Cardiac muscle cell (in vitro differentiated cells and primary cell): ENCODE measurements around the gene ACR. TPM values are rescaled to one million over a fixed set of nuclear protein-coding genes. Genes with fewer than 3 reads are reported as not detected.

Source experiments
- DNase-seq, 2 donors: peaks; one replicate each; pipeline versions ENCODE4 v3.0.0 to v3.0.0-alpha.2; 2010 to 2017; ENCODE audit warnings: low read depth in 1 of 2, low spot score in 1 of 2
- H3K27ac ChIP-seq: fragments of 200-600 bp; sonication (generic); 2 replicates; pipeline ENCODE4 v1.5.1; 2016
- H3K27me3 ChIP-seq: fragments of 200-600 bp; sonication (generic); 2 replicates; pipeline ENCODE4 v1.6.0; 2016; ENCODE audit warnings: control low read depth
- H3K36me3 ChIP-seq: fragments of 200-600 bp; sonication (generic); 2 replicates; pipeline ENCODE4 v1.5.1; 2016; ENCODE audit warnings: control low read depth
- H3K4me1 ChIP-seq: fragments of 200-600 bp; sonication (generic); 2 replicates; pipeline ENCODE4 v1.8.1; 2017; ENCODE audit warnings: low read depth, mild to moderate bottlenecking, mixed run types
- H3K4me3 ChIP-seq: fragments of 200-600 bp; sonication (generic); 2 replicates; pipeline ENCODE4 v1.5.1; 2016; ENCODE audit warnings: mild to moderate bottlenecking
- H3K9me3 ChIP-seq: fragments of 200-600 bp; sonication (generic); 2 replicates; pipeline ENCODE4 v1.5.1; 2017; ENCODE audit warnings: low read depth, mild to moderate bottlenecking, control low read depth
- polyA plus RNA-seq: library from polyadenylated mRNA; unstranded; fragments of >200 nt; fragmentation: Nextera tagmentation; extraction: Ambion mirVana; gene quantifications from 2 replicates; pipeline ENCODE4 v1.2.1, GENCODE V29; 2016
- total RNA-seq: library from RNA; depleted of rRNA; stranded (reverse); fragments of >200 nt; gene quantifications from 2 replicates; pipeline ENCODE4 v1.2.3, GENCODE V29; 2016
- TF ChIP-seq, protein P1 (sequence below): IDR thresholded peaks from 2 replicates; pipeline ENCODE4 v1.5.1; 2012; ENCODE audit warnings: low read depth, mild to moderate bottlenecking, low read length

Gene ACR
- total and polyA plus RNA-seq, 2 experiments from 2014 or later, result 0.77 TPM; not detected in 1

DNA sequence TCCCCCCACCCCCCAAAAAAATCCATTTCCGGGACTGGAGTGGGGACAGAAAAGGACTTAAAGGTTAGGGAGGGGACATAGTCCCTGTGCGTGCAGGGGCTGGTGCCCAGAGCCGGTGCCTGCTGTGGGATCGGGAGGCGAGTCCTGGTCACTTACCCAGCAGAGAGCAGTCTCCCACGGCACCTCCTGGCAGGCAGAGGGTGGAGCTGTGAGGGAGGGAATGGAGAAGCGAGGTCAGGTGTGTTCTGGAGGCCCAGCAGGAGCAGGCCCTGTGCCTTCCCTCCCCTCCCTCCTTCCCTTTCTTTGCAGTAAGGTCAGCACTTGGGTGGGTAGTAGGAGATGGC is 37.0 kb upstream of the ACR start:
- DNase-seq, result no peak

DNA sequence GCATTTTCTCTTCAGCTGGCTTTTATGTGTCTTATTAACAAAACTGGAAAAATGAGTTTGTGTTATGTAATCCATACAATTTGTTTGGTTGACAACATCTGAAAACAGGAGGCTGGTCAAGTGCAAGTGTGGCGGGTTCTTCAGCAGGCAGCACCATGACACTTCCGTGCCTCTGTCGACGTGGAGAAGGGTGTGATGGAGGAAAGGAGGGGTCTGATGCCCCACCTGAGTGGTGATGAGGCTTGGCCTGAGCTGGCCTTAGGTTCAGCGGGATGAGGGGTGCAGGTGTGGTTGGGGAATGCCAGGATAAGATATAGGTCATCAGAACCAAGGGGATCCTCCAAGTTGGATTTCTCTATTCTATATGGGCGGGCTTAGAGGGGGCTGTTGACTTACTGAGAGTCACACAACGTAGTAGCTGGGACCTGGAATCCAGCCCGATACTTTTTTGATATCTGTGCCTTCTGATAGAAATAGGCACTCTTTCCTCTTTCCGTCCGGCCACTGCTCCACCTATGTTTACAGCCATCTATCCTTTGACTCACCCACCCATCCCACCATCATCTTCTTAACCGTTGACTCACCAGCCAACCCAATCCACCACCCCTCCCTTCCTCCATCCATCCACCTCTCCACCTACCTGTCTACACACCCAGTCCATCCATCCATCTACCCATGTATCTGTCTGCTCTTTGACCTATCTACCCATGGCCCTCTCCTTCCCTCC is 36.4 kb upstream of the ACR start:
- no peak for DNase-seq
- Histone ChIP-seq H3K27ac (no peak overlapping the region), H3K9me3 (no peaks in the 10 kb centered on the region), H3K4me1 (peaks cover 6% of the 10 kb centered on the region), H3K4me3 (no peak overlapping the region), H3K36me3 (no peaks in the 10 kb centered on the region), H3K27me3 (no peaks in the 10 kb centered on the region)
- TF ChIP-seq, protein P1, sequence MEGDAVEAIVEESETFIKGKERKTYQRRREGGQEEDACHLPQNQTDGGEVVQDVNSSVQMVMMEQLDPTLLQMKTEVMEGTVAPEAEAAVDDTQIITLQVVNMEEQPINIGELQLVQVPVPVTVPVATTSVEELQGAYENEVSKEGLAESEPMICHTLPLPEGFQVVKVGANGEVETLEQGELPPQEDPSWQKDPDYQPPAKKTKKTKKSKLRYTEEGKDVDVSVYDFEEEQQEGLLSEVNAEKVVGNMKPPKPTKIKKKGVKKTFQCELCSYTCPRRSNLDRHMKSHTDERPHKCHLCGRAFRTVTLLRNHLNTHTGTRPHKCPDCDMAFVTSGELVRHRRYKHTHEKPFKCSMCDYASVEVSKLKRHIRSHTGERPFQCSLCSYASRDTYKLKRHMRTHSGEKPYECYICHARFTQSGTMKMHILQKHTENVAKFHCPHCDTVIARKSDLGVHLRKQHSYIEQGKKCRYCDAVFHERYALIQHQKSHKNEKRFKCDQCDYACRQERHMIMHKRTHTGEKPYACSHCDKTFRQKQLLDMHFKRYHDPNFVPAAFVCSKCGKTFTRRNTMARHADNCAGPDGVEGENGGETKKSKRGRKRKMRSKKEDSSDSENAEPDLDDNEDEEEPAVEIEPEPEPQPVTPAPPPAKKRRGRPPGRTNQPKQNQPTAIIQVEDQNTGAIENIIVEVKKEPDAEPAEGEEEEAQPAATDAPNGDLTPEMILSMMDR, result no peak

More for the DNA sequence above, 37.0 kb upstream of the ACR start:
- H3K9me3 ChIP-seq, result no peaks in the 10 kb centered on the region
- no peak overlapping the region for H3K27ac ChIP-seq
- H3K4me3 ChIP-seq, result no peak overlapping the region
- H3K4me1 ChIP-seq, result peaks cover 6% of the 10 kb centered on the region
- H3K27me3 ChIP-seq, result no peaks in the 10 kb centered on the region
- no peaks in the 10 kb centered on the region for H3K36me3 ChIP-seq
- TF ChIP-seq, protein P1, result no peak

DNA sequence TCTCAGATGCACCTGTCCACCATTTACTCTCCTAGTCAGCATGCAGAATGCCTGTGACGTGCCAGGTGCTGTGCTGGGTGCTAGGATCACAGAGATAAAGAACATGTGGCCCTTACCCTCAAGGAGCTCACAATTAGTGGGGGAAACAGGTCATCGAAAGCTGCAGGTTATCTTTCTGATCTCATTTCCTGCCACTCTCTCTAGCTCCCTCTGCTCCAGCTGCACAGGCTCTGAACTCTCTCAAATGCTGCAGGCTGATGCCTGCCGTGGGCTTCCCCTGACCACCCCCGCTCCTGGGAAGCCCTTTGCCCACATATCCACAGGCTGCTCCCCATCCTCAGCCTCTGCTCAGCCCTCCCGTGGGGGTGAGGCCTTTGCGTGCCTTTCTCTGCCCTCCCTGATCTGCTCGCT is 35.7 kb upstream of the ACR start:
- H3K27me3 ChIP-seq, result no peaks in the 10 kb centered on the region
- TF ChIP-seq, protein P1, result no peak
- DNase-seq, result no peak

DNA sequence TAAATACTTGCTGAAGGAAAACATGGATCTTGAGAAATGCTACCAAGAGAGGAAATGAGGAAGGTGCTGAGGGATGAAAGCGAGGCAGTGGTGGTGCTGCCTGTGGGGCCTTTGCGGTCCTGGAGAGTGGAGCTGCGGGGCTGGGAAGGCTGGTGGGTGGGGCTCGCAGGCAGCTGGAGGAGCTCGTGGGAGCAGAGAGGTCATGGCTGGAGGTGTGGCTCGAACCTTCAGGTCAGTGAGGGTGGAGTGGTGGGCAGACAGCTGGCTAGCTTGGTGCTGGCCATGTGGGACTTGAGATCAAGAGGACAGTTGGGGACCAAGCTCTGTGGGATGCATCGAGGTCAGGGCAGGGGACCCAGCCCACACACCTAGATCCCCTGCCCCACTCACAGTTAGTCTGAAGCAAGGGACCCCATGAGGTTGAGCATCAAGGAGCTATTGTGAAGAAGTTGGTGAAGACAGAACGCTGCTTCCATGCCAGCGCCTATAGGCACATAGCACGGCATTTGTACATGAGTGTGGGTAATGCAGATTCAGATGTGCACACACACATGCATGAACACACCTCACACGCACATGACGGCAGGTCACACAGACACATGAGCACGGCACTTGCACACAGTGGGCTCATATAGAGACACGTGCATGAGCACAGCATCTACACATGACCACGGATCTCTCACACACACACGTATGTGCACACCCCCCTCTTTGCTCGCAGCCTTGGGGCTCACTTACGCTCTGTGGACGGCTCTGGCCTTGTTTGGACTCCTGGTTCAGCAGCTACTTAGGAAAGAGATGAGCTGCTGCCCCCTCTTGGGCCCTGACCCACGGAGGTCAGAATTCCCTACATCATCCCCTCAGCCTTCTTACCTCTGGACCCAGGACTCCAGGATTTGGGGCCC is 34.9 kb upstream of the ACR start:
- TF ChIP-seq, protein P1, result no peak
- Histone ChIP-seq H3K27me3 (no peaks in the 10 kb centered on the region), H3K4me1 (peaks cover 6% of the 10 kb centered on the region), H3K27ac (no peak overlapping the region), H3K36me3 (no peaks in the 10 kb centered on the region), H3K4me3 (no peak overlapping the region), H3K9me3 (no peaks in the 10 kb centered on the region)
- no peak for DNase-seq

More for the DNA sequence above, 35.7 kb upstream of the ACR start:
- H3K4me3 ChIP-seq, result no peak overlapping the region
- H3K36me3 ChIP-seq, result no peaks in the 10 kb centered on the region
- peaks cover 6% of the 10 kb centered on the region for H3K4me1 ChIP-seq
- H3K9me3 ChIP-seq, result no peaks in the 10 kb centered on the region
- no peak overlapping the region for H3K27ac ChIP-seq

DNA sequence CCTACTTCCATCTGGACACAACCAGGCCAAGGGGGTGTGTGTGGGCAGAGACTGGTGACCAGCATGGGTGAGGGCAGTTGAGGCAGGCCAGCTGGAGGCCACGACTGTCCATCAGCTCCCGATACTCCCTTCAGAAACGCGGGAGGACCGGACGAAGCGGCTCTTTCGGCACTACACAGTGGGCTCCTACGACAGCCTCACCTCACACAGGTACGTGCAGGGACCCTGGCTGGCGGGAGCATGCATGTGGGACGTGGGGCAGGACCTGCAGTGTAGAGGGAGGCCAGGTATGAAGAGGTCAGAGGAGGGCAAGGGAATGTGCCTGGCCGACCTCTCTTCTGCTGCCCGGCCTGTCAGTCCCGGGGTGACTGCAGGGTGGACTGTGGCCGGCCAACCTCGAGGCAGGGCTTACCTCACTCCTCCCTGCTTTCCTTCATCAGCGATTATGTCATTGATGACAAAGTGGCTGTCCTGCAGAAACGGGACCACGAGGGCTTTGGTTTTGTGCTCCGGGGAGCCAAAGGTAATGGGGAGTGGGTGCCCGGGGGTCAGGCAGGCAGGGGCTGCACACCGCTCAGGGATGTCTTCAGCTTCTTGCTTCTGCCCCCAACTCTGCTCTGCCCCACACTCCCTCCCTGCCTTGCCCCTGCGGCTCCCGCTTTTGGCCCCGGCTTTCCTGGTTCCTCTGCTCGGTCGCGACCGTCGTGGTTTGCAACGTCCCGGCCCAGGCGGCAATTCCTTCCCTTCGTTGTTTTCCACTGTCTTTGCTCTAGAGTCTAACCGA is 34.1 kb upstream of the ACR start:
- H3K27me3 ChIP-seq, result no peaks in the 10 kb centered on the region
- no peaks in the 10 kb centered on the region for H3K36me3 ChIP-seq
- TF ChIP-seq, protein P1, result no peak
- H3K9me3 ChIP-seq, result no peaks in the 10 kb centered on the region
- no peak overlapping the region for H3K27ac ChIP-seq
- DNase-seq, result no peak
- peaks cover 6% of the 10 kb centered on the region for H3K4me1 ChIP-seq
- H3K4me3 ChIP-seq, result no peak overlapping the region
